Loucy (cell line): Measurements from ENCODE around the gene CCKAR.

Source experiments
- H2AFZ ChIP-seq: fragments of 200-600 bp; sonication (generic); 2 replicates; pipeline ENCODE4 v1.6.0; 2016; ENCODE audit warnings: antibody characterized with exemption, mild to moderate bottlenecking, low read length, moderate library complexity
- H3F3A ChIP-seq: fragments of 200-600 bp; 2 replicates; pipeline ENCODE4 v1.6.0; 2016; ENCODE audit warnings: antibody characterized with exemption, low read depth, mild to moderate bottlenecking
- H3K27me3 ChIP-seq: fragments of 200-600 bp; sonication (generic); 2 replicates; pipeline ENCODE4 v1.6.1; 2014; ENCODE audit warnings: low read length, mild to moderate bottlenecking; ENCODE audit not compliant: insufficient read depth, poor library complexity, severe bottlenecking
- H3K36me3 ChIP-seq: fragments of 200-600 bp; sonication (generic); 2 replicates; pipeline ENCODE4 v1.6.1; 2016; ENCODE audit warnings: low read length; ENCODE audit not compliant: insufficient read depth
- H3K4me1 ChIP-seq: fragments of 200-600 bp; sonication (generic); 2 replicates; pipeline ENCODE4 v1.5.1; 2014; ENCODE audit warnings: low read length, mild to moderate bottlenecking; ENCODE audit not compliant: insufficient read depth, poor library complexity, severe bottlenecking
- H3K4me2 ChIP-seq: fragments of 200-600 bp; sonication (generic); 2 replicates; pipeline ENCODE4 v1.6.0; 2014; ENCODE audit warnings: antibody characterized with exemption, low read length, low read depth, mild to moderate bottlenecking; ENCODE audit not compliant: poor library complexity, severe bottlenecking
- H3K4me3 ChIP-seq: fragments of 200-600 bp; sonication (generic); 2 replicates; pipeline ENCODE4 v1.5.1; 2014; ENCODE audit warnings: low read length, mild to moderate bottlenecking, mixed read lengths; ENCODE audit not compliant: poor library complexity, severe bottlenecking
- H3K79me2 ChIP-seq: fragments of 200-600 bp; sonication (generic); 2 replicates; pipeline ENCODE4 v1.6.1; 2014; ENCODE audit warnings: low read length; ENCODE audit not compliant: insufficient read depth
- H3K9ac ChIP-seq: fragments of 200-600 bp; sonication (generic); 2 replicates; pipeline ENCODE4 v1.6.0; 2014; ENCODE audit warnings: mild to moderate bottlenecking, low read depth, low read length, moderate library complexity; ENCODE audit not compliant: poor library complexity, severe bottlenecking
- H3K9me2 ChIP-seq: fragments of 200-600 bp; sonication (generic); replicated peaks from 2 replicates; pipeline ENCODE4 v1.6.1; 2016; ENCODE audit warnings: low read depth, low read length, mixed read lengths
- H3K9me3 ChIP-seq: fragments of 200-600 bp; sonication (generic); 2 replicates; pipeline ENCODE4 v1.6.1; 2014; ENCODE audit warnings: mild to moderate bottlenecking, antibody characterized with exemption, low read length, low read depth; ENCODE audit not compliant: insufficient read depth
- H4K20me1 ChIP-seq: fragments of 200-600 bp; sonication (generic); 2 replicates; pipeline ENCODE4 v1.6.0; 2014; ENCODE audit warnings: antibody characterized with exemption, low read length, mild to moderate bottlenecking; ENCODE audit not compliant: insufficient read depth, poor library complexity, severe bottlenecking
- CTCF ChIP-seq: fragments of 200-600 bp; sonication (generic); conservative IDR thresholded peaks from 2 replicates; pipeline ENCODE4 v1.5.1; 2014; ENCODE audit warnings: mild to moderate bottlenecking, antibody characterized with exemption, low read length
- EZH2phosphoT487 ChIP-seq: fragments of 200-600 bp; IDR thresholded peaks from 2 replicates; pipeline ENCODE4 v1.6.1; 2018; ENCODE audit warnings: antibody characterized with exemption, mild to moderate bottlenecking, moderate library complexity, borderline replicate concordance

Gene CCKAR

GRCh38 chr4:26433556-26433955, 56.7 kb downstream of the CCKAR start:
- no peak for TF ChIP-seq EZH2phosphoT487
- no peak for TF ChIP-seq CTCF

GRCh38 chr4:26432419-26432818, 57.9 kb downstream of the CCKAR start:
- no peaks in the 10 kb centered on the region for H3K9me2 ChIP-seq
- H3K4me2 ChIP-seq, result no peak overlapping the region
- H4K20me1 ChIP-seq, result no peaks in the 10 kb centered on the region
- H3K36me3 ChIP-seq, result peaks cover 73% of the 10 kb centered on the region
- no peaks in the 10 kb centered on the region for H3K79me2 ChIP-seq
- H3K4me1 ChIP-seq, result peaks cover 8% of the 10 kb centered on the region
- no peaks in the 10 kb centered on the region for H3K27me3 ChIP-seq
- no peak overlapping the region for H3K4me3 ChIP-seq
- TF ChIP-seq EZH2phosphoT487 (no peak), CTCF (no peak)
- no peaks in the 10 kb centered on the region for H3F3A ChIP-seq
- no peaks in the 10 kb centered on the region for H3K9me3 ChIP-seq
- H3K9ac ChIP-seq, result no peak overlapping the region
- no peak overlapping the region for H2AFZ ChIP-seq

More at GRCh38 chr4:26433556-26433955, 56.7 kb downstream of the CCKAR start:
- Histone ChIP-seq H2AFZ (no peak overlapping the region), H3K79me2 (no peaks in the 10 kb centered on the region), H3K4me2 (no peak overlapping the region), H3F3A (no peaks in the 10 kb centered on the region), H3K9me2 (no peaks in the 10 kb centered on the region), H3K27me3 (no peaks in the 10 kb centered on the region), H3K36me3 (peaks cover 62% of the 10 kb centered on the region), H3K4me1 (peaks cover 8% of the 10 kb centered on the region), H4K20me1 (no peaks in the 10 kb centered on the region), H3K9ac (no peak overlapping the region), H3K4me3 (no peak overlapping the region), H3K9me3 (no peaks in the 10 kb centered on the region)

- Histone ChIP-seq H2AFZ (no peak overlapping the region), H3K79me2 (no peaks in the 10 kb centered on the region), H3K4me3 (no peak overlapping the region), H3K36me3 (peaks cover 77% of the 10 kb centered on the region), H3K9me2 (no peaks in the 10 kb centered on the region), H3K9me3 (no peaks in the 10 kb centered on the region), H3K9ac (no peak overlapping the region), H4K20me1 (no peaks in the 10 kb centered on the region), H3K27me3 (no peaks in the 10 kb centered on the region), H3K4me2 (no peak overlapping the region), H3F3A (no peaks in the 10 kb centered on the region), H3K4me1 (peaks cover 8% of the 10 kb centered on the region)
- TF ChIP-seq EZH2phosphoT487, result no peak
- no peak for TF ChIP-seq CTCF
These were observed 58.7 kb downstream of the CCKAR start for GRCh38 chr4:26431461-26432180.
